Kasumi-1 (cell line): ENCODE results near the gene NRTN.

Experiments used
- DNase-seq, 2 experiments: peaks; one replicate each; lab custom pipeline; 2025; lab: John Stamatoyannopoulos, UW

Gene NRTN

DNA sequence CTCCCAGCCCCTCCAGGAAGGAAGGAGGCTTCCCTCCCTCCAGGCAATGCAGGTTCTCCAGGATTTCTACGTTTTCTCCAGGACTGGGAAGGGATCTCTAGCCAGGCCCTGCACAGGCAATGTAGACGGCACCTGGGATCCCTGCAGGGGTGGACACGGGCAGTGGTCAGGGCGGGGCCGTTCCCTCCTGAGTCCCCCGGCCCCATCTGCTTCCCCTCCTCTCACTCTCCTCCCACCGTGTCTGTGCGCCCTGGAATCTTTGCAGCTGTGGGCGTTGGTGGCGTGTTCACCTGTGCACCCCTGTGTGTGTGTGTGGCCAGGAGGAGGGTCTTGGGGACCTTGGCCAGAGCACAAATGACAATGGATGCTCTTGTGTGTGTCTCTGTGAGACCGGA, 10.0 kb downstream of the NRTN start:
- DNase-seq, result no peak

DNA sequence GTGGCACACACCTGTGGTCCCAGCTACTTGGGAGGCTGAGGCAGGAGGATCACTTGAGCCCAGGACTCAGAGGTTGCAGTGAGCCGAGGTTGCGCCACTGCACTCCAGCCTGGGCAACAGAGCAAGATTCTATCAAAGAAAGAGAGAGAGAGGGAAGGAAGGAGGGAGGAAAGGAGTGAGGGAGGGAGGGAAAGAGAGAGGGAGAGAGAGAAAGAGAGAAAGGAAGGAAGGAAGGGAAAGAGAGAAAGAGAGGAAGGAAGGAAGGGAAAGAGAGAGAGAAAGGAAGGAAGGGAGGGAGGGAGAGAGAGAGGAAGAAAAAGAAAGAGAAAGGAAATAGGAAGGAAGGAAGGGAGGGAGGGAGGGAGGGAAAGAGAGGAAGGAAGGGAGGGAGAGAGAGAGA, 12.4 kb downstream of the NRTN start:
- no peak for DNase-seq

DNA sequence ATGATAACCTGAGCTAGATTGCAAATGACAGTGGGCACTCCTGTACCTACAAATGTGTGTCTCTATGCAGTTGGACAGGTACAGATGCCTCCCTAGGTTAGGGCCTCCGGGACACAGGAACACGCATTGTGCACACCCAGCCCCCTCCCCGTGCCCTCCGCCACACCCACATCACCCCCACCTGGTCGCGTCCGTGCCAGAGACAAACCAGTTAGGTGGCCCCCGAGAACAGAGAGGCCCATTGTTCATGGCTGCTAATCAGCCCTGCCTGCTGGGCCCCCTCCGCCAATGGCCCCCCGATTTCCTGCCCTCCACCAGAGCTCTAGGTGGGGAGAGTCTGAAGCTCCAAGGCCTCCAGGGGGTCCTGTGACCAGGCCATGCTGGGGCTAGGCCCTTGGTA, 13.7 kb downstream of the NRTN start:
- DNase-seq, result no peak

DNA sequence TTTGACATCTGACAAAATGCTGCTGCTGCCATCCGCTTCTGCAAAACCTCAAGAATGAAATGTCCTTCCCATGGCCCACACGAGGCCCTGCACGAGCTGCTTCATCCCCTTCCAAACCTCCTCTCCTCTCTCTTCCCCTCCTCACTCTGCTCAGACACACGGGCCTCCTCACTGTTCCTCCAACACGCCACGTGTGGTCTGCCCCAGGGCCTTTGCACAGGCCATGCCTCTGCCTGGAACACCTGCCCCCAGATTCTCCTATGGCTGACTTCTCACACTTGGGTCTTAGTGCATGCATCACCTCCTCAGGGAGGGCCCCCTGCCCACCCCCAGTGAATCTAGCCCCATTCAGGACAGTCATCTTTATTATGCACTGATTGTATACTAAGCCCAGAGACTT, 15.9 kb downstream of the NRTN start:
- no peak for DNase-seq

DNA sequence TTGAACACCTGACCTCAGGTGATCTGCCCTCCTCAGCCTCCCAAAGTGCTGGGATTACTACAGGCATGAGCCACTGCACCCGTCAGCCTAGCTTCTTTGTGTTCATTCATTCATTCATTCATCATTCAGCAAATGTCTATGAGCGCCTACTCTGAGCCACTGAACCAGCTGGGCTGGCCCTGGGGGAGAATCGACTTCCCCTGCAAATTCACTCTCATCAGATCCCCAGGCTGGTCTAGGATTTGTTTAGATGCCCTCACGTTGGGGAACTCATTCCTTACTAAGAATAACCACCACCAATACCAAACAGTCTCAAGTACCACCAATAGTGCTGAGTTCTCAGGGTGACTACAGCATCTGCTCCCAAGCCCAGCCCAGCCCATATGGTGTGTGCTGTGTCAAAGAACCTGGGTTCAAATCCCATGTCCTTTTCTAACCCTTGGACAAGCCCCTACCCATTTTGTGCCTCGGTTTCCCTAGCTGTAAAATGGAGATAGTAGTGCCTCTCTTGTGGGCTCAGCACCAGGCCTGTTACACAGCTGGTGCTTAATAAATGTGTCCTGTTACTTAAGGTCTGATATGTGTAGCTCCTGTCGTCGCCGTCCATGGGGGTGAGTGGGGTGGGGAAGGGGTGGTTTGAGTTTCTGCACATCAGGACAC, 16.8 kb downstream of the NRTN start:
- no peak for DNase-seq

DNA sequence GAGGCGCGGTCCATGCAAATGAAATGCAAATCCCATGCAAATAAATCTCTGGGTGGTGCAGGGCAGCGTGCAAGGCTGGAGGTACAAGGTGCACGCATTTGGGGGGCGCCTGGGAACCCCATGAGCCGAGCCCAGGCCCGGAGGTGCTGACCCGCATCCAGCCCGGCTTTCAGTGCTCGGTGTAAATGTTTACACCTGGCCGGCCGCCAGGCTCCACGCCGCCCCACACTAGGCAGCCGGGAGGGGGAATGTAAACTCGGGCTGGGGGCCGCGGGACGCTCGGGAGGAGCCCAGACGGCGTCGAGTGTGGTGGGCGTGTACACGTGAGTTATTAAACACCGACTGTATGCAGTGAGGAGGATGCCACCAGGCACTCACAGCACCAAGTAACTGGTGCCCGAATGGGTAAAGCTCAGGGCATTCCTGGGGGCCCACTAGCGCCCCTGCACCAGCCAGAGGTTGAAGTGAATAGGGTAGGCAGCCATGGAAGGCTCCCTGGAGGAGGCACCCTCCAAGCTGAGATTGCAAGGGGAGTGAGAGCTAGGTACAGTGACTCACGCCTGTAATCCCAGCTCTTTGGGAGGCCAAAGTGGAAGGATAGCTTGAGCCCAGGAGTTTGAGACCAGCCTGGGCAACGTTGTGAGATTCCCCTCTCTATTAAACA, 17.4 kb downstream of the NRTN start:
- DNase-seq, result no peak

DNA sequence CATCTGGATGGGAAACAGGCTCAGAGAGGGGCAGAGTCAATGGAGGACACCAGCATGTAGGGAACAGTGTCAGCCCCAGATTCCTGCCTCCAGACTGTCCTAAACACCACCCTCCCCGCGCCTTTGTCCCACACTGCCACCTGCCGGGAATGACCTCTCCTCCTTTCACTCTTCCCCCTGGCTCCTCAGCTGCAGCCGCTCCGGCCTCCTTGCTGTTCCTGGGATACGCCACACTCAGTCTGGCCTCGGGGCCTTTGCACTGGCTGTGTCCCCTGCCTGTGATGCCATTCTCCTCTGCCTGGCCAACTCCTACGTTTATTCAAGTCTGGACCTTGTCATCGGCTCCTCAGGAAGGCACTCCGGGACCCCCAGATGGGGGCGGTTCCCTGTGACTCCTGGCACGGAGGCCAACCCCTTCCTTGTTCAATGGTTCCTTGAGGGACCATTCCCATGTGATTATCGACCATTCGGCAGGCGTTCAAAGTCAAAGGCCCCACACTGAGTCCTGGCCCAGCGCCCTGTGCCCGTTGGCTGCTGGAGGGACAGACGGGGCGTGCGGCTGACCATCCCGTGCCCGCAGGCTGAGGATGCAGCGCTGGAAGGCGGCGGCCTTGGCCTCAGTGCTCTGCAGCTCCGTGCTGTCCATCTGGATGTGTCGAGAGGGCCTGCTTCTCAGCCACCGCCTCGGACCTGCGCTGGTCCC, 18.9 kb downstream of the NRTN start:
- peak; percentile 24 to 31 for DNase-seq

DNA sequence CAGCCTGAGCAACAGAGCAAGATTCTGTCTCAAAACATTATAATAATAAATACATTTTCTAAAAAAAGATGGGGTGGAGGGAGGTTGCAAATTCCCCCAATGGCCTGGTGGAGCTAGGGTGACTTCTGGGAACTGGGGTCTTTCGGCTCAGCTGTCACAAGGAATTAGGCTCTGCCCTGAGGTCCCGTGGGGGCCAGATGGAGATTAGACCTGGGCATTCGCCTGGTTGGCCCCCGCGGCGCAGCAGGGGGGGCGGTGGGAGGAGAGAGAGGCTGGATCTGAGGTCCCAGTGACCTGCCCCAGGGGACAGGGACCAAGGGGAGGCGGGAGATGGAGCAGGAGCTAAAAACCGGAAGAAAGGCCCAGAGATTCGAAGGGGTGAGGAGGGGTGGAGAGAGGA, 19.9 kb downstream of the NRTN start:
- no peak for DNase-seq

DNA sequence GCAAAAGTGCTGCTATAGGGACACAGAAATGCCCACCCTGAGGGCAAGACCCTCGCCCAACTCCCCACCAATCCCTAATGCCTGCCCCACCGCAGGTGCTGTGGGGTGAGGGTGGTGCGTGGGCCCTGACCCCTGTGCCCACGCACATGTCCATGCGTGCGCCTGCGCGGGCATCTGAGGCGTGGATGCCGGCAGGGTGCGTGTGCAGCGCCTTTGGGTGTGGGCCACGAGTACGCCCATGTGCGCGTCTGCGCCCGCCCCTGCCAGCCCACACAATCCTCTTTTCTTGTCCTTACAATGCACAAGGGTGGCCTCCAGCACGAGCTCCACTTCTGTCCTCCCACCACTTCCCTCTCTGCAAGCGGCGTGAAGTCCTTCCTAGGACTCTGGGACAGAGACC, 20.3 kb downstream of the NRTN start:
- no peak for DNase-seq

DNA sequence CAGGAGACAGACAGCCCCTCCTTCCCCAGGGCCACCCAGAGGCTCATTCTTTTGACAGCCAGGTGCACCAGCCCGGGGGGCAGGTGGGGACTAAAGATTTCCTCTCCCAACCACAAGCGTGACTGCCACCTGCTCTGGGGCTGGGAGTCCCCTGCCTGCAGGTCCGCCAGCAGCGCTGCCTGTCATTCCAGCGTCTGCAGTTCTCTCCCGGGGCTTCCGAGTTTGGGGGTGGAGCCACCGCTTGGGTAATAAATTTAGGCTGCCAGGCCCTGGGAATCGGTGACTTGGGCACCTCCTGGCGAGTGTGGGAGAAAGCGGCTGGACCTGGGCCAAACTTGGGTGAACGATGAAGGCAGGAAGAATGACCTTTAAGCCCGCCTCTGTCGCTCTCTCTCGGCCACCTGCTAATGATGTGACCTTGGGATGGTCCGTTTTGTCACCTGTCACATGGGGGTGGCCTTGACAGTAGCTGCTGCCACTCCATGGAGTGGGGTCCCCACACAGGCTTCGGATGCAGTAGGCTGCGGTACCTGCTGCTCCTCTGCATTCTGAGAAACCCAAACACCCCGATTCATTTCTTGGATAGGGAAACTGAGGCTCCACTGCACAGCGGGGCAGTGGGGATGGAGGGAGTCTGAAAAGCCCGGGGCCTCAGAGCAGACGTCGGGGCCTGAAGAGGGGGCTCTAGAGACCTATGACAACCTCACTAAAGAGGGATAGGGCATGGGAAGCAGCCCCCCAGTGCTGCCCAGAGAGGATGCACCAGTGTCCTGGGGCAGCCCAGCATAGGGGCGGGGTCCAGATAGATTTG, 21.9 kb downstream of the NRTN start:
- peak in 1 of 2 experiments; percentile 14 for DNase-seq

DNA sequence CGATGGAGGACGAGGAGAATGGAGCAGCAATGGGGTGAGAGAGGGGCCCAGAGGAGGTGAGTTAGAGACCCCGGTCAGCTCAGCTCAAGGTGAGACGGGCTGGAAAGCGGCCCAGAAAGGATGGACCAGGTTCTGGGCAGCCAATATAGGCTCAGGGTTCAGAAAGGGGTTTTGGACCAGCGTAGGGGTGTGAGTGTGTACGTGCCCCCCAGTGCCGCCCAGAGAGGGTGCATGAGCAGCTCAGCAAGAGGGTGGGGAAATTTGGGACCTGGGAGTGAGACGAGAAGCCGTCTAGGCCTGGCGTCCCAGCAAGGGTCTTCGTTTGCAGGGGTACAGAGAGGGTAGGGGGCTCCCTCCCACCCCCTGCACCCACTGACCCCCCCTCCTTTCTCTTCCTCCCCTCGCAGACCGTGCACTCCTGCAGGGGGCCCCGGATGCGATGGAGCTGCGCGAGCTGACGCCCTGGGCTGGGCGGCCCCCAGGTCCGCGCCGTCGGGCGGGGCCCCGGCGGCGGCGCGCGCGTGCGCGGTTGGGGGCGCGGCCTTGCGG, 22.5 kb downstream of the NRTN start:
- no peak for DNase-seq

DNA sequence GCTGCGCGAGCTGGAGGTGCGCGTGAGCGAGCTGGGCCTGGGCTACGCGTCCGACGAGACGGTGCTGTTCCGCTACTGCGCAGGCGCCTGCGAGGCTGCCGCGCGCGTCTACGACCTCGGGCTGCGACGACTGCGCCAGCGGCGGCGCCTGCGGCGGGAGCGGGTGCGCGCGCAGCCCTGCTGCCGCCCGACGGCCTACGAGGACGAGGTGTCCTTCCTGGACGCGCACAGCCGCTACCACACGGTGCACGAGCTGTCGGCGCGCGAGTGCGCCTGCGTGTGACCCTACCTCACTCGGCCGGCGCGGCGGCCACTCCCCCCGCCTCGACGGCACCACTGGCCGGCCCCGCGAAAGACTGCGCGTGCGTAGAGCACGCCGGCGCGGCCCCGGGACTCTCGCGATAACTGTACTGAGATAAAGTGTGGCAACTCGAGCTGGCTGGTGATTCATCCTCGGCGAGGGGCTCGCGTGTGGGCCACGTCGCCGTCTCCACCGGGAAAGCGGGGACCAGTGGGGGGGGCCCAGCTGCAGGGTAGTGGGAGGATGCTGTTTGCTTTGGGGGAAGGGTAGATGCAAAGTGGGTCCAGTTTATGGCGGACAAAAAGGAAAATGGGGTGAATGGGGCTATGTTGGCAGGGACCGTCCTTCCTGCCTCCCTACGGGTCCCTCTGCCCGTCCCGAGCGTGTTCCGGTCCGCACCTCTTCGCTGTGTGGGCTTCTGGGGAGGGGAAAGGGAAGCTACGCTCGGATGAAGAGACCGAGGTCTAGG, 23.2 kb downstream of the NRTN start:
- peak; percentile 72 to 84 for DNase-seq

DNA sequence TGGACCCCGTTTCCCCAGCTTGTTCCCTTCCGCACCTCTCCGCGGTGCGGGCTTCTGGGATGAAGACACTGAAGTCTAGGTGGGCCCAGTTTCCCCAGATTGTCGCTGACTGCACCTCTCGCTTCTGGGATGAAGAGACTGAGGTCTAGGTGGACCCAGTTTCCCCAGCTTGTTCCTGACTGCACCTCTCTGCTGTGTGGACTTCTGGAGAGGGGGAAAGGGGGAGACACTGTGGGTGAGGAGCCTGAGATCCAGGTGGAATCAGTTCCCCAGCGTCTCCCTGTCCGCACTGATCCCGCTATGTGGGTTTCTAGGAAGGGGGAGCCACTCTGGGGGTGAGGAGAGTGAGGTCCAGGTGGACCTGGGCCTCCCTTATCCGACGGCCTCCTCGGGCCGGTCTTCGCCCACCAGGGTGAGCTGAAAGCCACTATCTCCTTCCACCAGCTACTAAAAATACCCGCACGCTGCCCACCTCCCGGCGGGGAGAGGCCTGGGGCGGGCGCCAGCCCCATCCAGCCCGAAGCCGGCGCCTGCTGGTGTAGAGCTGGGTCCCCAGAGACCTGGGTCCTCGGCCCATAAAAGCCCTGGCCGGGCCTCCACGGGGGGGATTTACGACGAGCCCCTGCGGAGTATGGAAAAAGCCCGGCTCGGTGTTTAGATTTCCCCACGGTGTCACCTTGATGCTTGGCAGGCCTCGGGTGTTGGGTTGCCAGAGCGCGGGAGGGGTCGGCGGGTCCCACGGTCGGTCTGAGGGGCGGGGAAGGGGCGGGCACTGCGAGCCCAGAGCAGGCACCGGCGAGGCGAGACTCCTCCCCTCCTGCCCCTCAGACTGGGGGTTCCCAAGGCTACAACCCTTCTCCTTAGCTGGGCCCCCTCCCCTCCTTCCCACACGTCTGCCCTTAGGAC, 24.0 kb downstream of the NRTN start:
- DNase-seq, result no peak

DNA sequence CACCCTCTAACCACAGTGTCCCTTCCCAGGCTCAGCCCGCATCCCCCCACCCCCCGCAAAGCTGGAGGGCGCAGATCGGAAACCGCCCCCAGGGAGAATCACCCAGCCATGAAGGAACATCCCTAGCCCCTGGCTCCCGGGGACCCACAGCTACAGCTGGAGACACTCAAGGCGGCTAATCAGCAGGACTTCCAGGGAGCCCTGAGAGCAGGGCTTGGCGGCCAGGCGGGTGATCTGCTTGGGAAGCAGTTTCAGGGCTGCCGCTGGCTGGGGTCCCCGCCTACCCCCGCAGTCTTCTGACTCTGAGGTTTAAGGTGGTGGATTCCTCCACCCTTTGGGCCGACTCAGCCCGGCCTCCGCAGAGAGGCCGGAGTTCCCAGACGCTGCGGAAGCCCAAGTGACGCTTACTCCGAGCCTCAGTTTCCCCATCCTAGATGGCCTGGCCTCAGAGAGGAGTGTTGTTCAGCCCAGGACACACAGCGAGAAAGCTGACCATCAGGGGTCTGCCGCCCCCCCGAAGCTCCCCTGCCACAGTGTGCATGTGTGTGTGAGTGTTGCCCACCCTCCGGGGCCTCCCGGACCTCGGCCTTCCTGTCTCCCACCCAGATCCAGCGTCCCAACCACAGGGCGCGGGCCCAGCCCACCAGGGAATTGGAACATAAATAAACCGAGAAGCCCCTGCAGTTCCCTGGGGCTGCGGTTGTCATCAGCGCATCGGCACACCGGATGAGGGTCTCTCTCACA, 24.9 kb downstream of the NRTN start:
- DNase-seq, result no peak

DNA sequence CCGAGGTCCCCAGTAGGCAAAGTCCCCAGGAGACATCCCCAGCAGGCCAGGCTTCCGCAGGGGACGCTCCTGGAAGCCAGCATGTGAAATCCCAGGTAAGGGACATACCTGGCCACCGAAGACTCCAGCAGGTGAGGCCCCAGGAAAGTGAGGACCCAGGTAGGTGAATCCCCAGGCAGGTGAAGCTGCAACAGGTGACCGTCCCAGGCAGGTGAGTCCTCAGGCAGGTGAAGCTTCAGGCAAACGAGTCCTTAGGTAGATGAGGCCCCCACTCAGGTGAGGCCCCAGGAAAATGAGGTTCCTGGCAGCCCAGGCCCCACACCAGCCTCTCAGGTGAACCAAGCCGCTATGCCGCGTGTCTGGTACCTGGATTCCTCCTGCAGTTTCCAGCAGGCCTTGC, 26.3 kb downstream of the NRTN start:
- DNase-seq, result no peak

DNA sequence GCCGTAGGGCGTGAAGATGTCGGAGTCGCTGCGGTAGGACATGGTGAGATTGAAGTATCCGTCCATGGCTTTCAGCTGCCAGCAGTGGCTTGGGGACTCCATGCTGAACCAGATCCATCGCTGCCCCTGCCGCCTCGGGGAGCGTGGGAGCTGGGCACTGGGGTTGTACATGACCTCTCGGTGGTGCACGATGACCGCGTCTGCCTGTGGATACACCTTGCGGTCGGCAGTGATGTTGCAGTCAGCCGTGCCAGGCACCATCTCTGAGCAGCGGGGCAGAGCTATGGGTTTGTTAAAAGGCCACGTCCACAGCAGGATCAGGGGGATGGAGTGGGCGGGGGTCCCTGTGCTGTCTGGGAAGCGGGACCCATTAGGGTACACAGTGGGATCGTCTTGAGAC, 27.2 kb downstream of the NRTN start:
- no peak for DNase-seq

DNA sequence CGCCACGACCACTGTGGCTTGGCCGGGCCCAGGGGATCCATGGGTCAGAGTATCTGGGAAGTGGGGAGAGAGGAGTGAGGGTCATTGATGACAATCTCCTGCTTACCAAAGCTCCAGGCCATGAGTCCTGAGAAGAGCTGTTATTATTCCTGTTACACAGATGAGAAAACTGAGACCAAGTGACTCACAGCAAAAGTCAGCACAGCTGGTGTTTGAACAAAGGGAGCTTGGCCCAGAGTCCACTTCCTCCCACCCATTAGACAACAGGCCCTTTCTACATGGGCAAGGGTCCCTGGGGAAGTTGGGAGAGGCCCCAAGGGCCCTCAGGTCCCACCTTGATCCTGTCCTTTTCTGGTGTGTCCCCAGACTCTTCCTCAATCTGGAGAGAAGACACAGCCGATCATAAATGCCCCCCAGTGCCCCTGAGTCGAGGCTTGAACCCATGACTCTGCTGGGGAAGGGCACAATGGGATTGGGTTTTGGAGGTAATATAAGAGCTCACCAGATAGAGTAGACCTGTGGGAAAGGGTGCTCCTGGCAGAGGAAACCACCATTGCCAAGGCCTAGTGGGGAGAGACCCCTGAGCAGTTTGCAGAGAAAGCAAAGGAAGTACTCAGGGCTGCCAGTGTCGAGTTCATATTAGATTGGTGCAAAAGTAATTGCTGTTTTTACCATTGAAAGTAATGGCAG, 27.8 kb downstream of the NRTN start:
- no peak for DNase-seq

DNA sequence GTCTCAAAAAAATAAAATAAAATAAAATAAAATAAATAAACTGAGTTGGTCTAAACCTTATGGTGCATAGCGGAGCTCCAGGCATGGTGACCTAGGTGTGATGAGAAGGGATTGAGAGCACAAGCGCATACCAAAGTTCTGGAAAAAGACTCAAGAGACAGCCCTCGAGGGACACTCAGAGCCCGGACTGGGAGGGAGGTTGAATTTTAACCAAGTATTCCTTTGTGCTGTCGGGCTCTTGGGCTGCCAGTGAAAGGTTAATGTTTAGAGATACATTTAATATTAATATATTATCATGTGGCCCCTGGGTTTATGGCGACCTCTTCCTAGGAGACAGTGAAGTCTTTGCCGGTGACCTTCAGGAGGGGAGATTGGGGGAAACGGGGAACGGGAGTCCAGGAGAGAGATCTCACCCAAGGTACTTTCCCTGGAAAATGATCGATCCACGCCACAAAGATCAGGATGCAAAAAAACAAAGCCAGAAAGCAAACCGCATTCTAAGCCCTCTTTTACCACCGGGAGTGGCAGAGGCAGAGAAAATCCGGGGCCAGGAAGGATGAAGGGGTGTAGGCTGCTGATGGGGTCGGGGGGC, 33.0 kb downstream of the NRTN start:
- DNase-seq, result no peak
